GM12891 (cell line): ENCODE results near the gene TBC1D8.

Experiments
- PAX5 ChIP-seq: IDR thresholded peaks from 2 replicates; pipeline ENCODE4 v1.6.1; 2011; ENCODE audit warnings: low read length, moderate library complexity, mild to moderate bottlenecking; ENCODE audit not compliant: insufficient read depth, severe bottlenecking
- POLR2A ChIP-seq: IDR thresholded peaks from 2 replicates; pipeline ENCODE4 v1.6.1; 2011; ENCODE audit warnings: low read depth, low read length, control low read depth
- POLR2AphosphoS5 ChIP-seq: IDR thresholded peaks from 2 replicates; pipeline ENCODE4 v1.6.1; 2011; ENCODE audit warnings: low read depth, low read length, control low read depth
- POU2F2 ChIP-seq: IDR thresholded peaks from 2 replicates; pipeline ENCODE4 v1.6.1; 2011; ENCODE audit warnings: low read depth, mild to moderate bottlenecking, control low read depth, low read length, moderate library complexity
- SPI1 ChIP-seq: IDR thresholded peaks from 2 replicates; pipeline ENCODE4 v1.6.1; 2011; ENCODE audit warnings: low read depth, low read length, control low read depth
- TAF1 ChIP-seq: IDR thresholded peaks from 2 replicates; pipeline ENCODE4 v1.6.1; 2011; ENCODE audit warnings: low read depth, low read length, control low read depth

DNA sequence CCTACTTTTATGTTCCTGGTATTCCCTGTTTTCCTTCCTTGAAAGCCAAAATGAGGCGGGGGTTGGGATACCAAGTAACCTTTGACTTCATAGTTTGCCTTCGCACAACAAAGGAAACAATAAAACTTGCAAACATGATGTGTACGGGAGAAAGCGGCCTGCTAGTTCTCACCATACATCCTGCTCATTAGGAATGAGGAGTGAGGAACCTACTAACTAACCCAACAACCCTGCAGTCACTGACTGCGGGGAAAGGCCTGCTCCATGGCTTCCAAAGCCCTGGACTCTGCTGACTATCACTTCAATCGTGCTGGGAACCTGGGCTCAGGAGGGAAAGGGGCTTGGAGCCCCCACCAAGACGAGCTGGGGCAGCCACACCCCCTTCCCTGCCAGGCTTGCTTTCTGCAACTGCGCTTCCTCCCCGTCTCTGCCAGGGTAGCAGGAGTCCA, 124.9 kb downstream of the TBC1D8 start:
- TF ChIP-seq POLR2AphosphoS5 = no peak
- no peak for TF ChIP-seq POLR2A
- TF ChIP-seq TAF1 = no peak
- TF ChIP-seq PAX5 = no peak
- TF ChIP-seq SPI1 = no peak
- TF ChIP-seq POU2F2 = no peak
